ENCODE results near the gene OR9A2.

OR9A2 gene

DNA sequence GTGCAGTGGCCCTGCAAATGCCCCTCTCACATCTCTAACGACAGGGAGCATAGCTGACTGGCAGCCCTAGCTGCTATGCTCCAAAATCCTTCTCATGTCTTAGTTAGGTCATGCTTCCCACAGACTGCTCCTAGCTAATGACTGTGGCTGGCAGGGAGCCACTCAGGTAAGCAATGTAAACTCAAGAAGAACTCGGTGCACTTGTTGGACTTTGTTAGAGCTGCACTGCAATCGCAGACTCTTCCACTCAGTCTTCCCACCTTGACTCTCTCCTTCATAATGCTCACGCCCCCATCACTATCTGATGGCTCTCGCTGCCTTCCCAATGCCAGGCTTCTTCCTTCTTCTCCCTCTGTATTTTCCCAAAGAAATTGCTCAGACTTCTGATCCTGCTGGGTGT lies 24.0 kb downstream of the OR9A2 start:
- TF ChIP-seq, protein P1, sequence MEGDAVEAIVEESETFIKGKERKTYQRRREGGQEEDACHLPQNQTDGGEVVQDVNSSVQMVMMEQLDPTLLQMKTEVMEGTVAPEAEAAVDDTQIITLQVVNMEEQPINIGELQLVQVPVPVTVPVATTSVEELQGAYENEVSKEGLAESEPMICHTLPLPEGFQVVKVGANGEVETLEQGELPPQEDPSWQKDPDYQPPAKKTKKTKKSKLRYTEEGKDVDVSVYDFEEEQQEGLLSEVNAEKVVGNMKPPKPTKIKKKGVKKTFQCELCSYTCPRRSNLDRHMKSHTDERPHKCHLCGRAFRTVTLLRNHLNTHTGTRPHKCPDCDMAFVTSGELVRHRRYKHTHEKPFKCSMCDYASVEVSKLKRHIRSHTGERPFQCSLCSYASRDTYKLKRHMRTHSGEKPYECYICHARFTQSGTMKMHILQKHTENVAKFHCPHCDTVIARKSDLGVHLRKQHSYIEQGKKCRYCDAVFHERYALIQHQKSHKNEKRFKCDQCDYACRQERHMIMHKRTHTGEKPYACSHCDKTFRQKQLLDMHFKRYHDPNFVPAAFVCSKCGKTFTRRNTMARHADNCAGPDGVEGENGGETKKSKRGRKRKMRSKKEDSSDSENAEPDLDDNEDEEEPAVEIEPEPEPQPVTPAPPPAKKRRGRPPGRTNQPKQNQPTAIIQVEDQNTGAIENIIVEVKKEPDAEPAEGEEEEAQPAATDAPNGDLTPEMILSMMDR (IDR thresholded peaks at IDR 0.05; ENCODE audit: insufficient read depth, missing control alignments) = no peak
- no peak for DNase-seq (ENCODE audit: insufficient read length, low spot score)
- no peak for FAIRE-seq

DNA sequence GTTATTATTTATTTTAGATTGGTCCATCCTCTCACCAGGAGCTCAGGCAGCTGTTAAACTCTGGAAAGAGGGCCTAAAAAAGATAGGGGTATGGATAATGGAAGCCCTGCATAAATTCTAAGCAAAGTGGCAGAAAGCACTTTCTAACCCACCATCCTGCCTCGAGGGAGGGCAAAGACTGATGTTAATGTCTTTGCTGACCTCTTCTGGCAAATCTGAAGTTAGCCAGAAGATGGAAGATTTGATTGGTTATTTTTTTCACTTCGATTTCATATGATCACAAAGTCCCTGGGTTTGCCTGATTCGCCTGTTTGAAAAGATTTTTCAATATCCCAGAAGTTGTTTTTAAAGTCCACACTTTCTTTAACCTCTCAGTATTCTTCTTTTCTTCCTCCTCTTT lies 24.8 kb downstream of the OR9A2 start:
- no peak for DNase-seq (ENCODE audit: insufficient read length, low spot score)
- FAIRE-seq = no peak
- TF ChIP-seq, protein P1 (IDR thresholded peaks at IDR 0.05; ENCODE audit: insufficient read depth, missing control alignments) = peak; percentile 38

DNA sequence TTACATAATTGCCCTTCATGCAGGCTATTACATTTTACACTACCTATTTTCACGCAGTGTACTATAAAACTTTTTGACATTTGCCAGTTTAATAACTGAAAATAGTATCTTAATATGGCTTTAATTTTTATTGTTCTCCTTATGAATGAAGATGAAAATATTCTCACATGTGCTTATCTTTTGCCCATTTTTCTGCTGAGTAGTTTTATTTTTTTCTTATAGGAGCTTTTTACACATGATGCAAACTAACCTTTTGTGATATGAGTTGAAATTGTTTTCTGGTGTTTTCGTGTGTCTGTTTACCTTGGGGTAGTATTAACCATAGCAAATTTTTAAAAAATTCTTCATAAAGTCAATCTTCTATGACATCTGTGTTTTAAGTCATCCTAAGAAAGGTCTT lies 26.3 kb downstream of the OR9A2 start:
- FAIRE-seq = no peak
- DNase-seq (ENCODE audit: insufficient read length, low spot score) = no peak
- TF ChIP-seq, protein P1 (IDR thresholded peaks at IDR 0.05; ENCODE audit: insufficient read depth, missing control alignments) = no peak

DNA sequence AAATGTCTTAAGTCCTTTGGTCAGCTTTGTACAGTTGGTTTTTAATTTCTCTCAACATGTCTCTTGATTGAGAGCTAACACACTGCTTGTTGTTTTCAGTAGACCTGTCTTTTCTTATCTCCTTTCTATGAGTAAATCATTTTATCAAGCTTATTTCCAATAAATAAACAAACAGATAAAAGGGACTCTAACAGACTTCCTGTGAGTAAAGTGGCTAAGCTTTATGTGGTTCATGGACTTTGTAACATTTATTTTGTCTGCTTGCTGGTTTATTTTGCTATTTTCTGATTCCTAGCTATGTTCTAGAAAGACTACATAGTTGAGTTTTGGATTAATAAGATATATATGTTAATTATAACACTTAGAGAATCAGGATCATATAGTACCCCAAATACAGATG lies 27.1 kb downstream of the OR9A2 start:
- DNase-seq (ENCODE audit: insufficient read length, low spot score) = no peak
- FAIRE-seq = no peak
- TF ChIP-seq, protein P1 (IDR thresholded peaks at IDR 0.05; ENCODE audit: insufficient read depth, missing control alignments) = no peak

DNA sequence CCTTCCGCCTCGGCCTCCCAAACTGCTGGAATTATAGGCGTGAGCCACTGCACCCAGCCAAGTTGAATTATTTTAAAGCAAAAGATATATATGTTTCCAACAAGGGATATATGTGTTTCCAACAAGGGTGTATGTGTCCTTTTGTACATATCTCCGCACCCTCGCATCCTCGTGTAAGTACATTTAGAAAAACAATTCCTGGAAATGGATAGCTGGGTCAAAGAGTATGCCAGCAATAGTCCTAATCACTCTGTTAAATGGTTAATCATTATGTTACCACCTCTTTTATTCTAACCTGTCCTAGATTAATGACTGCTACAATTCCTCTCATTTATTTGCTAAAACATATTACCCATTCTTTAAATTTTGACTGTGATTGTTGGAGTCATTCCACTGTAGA lies 28.0 kb downstream of the OR9A2 start:
- FAIRE-seq (no peak), DNase-seq (ENCODE audit: insufficient read length, low spot score) (no peak)
- TF ChIP-seq, protein P1 (IDR thresholded peaks at IDR 0.05; ENCODE audit: insufficient read depth, missing control alignments) = no peak

DNA sequence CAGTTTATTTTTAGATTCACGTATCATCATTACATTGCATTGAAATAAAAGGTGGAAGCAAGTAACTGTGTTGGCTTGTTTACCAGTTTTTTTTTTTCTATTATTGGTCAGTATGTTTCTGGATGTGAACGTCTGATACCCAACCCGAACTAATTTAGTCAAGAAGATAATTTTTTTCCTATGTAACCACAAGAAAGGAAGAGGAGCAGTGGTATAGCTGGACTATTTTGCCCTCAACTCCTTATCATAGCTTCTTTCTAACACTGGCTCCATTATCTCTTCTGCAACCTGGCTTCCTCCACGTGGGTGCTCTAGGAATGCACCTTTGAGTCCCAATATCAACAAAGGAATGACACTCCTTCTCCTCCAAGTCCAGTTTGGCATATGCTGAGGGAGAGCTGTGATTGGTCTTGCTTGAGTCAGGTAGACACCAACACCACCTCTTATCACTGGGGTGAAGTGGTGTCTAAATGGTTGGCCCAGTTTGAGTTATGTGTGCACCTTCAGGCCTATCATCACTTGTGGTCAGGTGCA lies 29.4 kb downstream of the OR9A2 start:
- no peak for FAIRE-seq
- DNase-seq (ENCODE audit: insufficient read length, low spot score) = no peak
- TF ChIP-seq, protein P1 (IDR thresholded peaks at IDR 0.05; ENCODE audit: insufficient read depth, missing control alignments) = no peak

DNA sequence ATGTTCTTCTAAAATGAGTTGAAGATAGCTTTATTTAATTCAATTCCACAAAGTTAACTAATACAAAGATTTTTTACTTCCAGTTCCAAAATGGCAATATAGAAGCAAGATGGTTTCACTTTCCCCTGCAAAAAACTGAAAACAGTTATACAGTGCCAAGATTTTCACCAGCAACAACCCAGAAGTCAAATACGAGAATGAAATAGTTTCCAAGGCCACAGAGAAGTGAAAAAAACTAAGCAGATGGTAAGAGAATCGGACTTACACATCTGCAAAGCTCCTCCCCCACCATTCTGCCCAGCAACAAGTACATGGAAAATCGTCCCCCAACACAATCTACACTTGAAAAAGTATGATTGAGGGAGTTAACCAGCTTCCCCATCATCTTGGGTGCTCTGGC lies 34.5 kb downstream of the OR9A2 start:
- FAIRE-seq (no peak), DNase-seq (ENCODE audit: insufficient read length, low spot score) (no peak)
- TF ChIP-seq, protein P1 (IDR thresholded peaks at IDR 0.05; ENCODE audit: insufficient read depth, missing control alignments) = no peak
